GM18867 (cell line): ENCODE results near the gene SPATA4.
A peak's percentile ranks its signal among the peaks of the same experiment; 100 is the strongest.
"Not testable (repeated sequence)": the region's sequence is repeated elsewhere in the genome, so short reads cannot be mapped to it uniquely, and the experiment has no call there.

ENCODE experiments used
- ATAC-seq: cut with Tn5 transposase; IDR thresholded peaks from one replicate; pipeline ENCODE4 v1.9.1; 2021; ENCODE audit warnings: mild to moderate bottlenecking, moderate library complexity; ENCODE audit not compliant: unreplicated experiment

The SPATA4 gene

DNA sequence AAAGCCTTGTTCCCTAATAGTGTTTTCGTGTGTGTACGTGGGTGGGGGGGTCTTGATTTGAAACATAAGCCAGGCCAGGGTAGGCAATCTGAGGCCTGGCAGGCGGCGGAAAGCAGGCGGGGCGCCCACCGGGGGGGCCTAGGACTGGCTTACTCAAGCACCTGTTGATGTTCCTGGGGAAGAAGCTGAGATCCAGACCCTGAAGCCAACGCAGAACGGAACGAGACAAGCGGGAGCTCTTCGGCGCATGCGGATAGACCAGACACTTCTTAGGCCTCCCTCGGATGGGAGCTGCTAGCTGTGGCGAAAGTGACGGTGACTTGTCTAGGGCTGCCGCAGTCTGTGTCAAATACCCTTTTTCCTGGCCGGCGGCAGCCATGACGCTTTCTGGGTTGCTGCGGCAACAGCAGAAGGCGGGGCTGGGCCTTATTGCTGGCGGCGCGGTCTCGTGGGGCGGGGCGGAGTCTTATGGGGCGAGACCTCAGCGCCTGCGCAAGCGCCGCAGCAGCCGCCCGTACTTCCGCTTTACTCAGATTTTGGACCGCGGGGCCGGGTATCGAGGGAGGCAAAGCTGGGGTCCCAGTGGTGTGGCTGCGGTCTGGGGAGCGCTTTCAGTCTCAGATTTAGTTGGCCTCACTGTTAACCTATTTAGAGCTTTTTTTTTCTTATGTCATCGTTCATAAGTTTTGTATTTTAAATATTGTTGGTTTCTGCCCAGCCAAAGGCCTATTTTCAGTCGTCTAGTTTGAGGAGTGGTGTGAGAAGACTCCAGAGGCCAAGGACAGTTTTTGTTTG is at the start of gene SPATA4:
SPATA4 (minus strand) TSS at position 402 of the 795 bp plus-strand sequence; CDS start at position 379, 23 bp downstream.
- peak; percentile 96 for ATAC-seq

- ATAC-seq, result no peak
These were observed 47.5 kb upstream of the SPATA4 start for GRCh38 chr4:176242764-176243347.

- ATAC-seq, result no peak
These were observed 46.3 kb upstream of the SPATA4 start for GRCh38 chr4:176241703-176242102.

- no peak for ATAC-seq
These were observed 43.4 kb upstream of the SPATA4 start for GRCh38 chr4:176238826-176239225.

DNA sequence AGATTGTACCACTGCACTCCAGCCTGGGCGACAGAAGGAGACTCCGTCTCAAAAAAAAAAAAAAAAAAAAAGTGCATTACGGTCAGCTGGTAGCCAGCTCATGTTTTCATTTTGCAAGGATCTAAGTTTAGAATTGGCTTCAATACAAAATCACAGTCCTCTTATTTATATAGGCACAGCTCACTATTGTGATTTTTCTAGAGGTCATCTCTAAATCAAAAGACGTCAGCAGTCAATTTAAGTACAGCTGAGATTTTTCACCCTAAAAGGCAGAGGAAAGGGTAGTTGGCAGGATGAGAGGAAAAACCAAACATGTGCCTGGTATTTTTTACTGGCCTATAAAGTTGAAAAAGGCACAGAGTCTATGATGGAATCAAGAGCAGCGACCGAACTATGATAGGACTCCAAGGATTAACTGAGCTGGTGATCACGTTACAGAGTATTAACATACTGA is 42.8 kb upstream of the SPATA4 start:
- no peak for ATAC-seq

DNA sequence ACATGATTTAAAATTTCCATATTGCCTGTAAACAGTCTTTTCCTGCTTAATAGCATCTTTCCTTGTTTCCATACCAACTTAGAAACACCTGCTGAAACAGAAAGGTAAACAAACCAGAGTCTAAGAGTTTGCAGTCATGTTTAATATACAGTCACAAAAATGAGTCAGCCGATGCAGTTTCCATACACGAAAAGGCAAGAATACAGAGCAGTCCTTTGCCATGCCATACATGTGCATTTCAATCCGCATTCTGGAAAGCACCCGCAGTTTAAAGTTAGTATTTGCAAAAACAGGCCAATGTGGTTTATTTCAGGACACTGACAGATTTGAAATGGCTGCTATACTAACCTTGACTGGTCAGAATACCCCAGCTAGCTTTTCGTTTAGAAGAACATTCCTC is 41.6 kb upstream of the SPATA4 start:
- no peak for ATAC-seq

- no peak for ATAC-seq
These were observed 35.5 kb upstream of the SPATA4 start for GRCh38 chr4:176230836-176231235.

DNA sequence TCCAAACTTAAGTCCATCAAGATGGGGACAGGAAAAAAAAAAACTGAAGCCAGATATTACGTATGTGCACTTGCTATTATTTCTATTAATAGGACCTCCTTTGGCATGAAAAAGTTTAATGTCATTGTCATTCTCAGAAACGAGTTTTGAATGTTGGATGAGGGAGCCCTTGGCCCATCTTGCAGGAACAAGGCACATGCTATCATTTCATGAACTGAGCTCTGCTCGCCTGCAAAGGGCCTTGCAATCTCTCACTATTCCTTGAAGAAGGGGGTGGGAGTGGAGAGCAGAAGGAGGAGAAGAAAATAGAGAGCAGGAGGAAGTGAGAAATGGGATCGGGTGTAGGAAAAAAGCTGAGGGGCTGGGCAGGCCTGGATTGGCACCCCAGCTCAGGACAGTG is 34.3 kb upstream of the SPATA4 start:
- ATAC-seq, result no peak

GRCh38 chr4:176226736-176227135 is 31.4 kb upstream of the SPATA4 start:
- no peak for ATAC-seq

- no peak for ATAC-seq
These were observed 28.2 kb upstream of the SPATA4 start for GRCh38 chr4:176223561-176223960.

GRCh38 chr4:176222149-176222548 is 26.8 kb upstream of the SPATA4 start:
- no peak for ATAC-seq

DNA sequence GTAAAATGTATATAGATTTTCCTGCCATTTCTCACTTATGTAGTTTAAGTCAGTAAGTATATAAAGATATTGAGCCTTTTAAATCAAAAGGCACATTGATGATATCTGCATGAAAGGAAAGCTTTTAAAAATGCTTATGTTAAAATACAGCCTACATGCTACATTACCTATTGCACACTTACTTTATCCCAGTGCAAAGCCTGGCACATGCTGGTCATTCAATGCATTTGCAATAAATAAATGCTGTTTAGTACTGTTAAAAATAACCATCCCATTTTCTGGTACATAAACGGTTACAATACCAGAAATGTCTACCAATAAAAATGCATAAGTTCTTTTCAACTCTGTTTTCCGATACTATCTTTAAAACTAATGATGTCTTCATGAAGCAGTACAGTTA is 22.1 kb upstream of the SPATA4 start:
- ATAC-seq, result no peak

DNA sequence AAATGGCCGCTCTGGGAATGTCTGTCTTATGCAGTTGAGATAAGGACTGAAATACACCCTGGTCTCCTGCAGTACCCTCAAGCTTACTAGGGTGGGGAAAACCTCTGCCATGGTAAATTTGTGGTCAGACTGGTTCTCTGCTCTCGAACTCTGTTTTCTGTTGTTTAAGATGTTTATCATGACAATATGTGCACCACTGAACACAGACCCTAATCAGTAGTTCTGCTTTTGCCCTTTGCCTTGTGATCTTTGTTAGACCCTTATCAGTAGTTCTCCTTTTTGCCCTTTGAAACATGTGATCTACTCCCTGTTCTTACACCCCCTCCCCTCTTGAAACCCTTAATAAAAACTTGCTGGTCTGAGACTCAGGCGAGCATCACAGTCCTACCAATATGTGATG is 17.0 kb upstream of the SPATA4 start:
- not testable (repeated sequence) for ATAC-seq

DNA sequence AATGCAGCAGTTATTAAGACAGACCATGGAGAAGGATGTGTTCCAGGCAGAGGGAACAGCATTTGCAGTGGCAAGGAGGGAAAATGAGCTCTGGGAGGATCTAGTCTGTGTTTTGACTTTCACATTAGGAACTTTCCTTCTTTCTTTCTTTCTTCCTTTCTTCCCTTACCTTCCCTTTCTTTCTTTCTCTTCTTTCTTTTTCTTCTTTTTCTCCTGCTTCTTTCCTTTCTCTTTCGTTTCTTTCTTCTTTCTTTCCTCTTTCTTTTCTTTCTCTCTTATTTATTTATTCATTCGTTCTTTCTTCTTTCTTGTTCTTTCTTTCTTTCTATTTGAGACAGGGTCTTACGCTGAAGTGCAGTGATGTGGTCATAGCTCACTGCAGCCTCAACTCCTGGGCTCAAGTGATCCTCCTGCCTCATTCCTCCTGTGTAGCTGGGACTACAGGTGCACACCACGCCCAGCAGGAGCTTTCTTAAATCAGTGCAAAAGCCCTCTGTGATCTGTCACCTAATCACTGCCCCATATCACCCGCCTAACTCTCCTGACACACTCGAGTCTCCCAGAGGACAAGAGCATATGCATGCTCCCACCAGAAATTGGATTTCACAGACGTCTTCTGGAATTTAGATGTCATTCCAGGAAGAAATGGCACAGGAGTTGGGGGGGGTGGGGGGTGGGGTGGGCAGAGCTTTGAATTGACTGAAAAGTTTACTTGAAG is 15.4 kb upstream of the SPATA4 start:
- no peak for ATAC-seq

- ATAC-seq, result no peak
These were observed 14.7 kb upstream of the SPATA4 start for GRCh38 chr4:176210101-176210500.

DNA sequence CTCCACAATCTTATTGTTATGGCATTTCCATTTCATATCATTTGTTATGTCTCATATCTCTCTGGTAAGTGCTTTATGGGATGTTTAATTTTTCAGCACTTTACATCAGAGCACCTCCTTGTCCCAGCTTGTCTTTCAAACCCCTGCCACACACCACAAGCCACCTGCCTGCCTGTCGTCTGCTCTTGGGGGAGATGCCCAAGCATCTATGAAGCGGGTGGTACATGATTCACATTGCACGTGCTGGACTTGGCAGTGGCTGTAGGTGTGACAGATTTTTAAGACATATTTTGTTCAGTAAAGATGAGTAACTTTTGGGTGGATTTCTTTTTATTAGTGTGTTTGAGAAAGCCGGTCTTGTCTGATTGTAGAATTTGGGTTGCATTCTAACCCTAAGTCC is 14.2 kb upstream of the SPATA4 start:
- ATAC-seq, result no peak

GRCh38 chr4:176207839-176208238 is 12.5 kb upstream of the SPATA4 start:
- no peak for ATAC-seq

- no peak for ATAC-seq
These were observed 9.9 kb upstream of the SPATA4 start for GRCh38 chr4:176205299-176205698.

DNA sequence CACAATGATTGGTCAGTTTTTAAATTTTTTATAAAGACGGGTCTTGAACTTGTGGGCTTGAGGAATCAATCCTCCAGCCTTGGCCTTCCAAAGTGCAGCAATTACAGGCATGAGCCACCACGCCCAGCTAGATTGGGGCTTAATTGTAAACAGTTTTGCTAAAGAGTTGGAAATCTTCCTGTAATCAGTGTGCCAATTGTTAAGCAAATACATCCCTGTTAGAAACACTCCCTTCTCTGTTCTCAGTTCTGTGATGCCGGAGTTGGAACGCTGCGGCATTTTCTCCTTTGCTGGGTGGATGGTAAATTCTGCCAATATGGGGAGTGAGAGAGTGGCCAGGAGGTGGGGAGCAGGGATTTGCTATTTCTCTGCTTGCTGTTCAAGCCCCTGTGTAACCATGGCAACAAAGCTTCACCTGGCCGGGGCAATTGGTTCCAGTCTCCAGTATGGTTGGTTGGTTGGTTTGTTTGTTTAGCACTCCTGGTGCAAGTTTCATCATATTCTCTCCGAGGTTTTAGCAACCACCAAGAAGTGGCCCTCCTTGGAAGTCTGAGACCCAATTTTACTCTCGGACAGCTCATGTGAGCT is 3.0 kb upstream of the SPATA4 start:
- ATAC-seq, result no peak

GRCh38 chr4:176193938-176194337 is 1.4 kb downstream of the SPATA4 start:
- no peak for ATAC-seq

GRCh38 chr4:176193126-176193525 is 2.3 kb downstream of the SPATA4 start:
- ATAC-seq, result no peak
